ENCODE results near the gene SCAMP4. TPM values are rescaled to one million over a fixed set of nuclear protein-coding genes. Genes with fewer than 3 reads are reported as not detected.
A peak's percentile ranks its signal among the peaks of the same experiment; 100 is the strongest.

Gene SCAMP4
- total and polyA plus RNA-seq, 2 of the 13 experiments (the other 11 are each of a cell fraction or from before 2014, with no cell fraction given), result 10.7 to 13.7 TPM

DNA sequence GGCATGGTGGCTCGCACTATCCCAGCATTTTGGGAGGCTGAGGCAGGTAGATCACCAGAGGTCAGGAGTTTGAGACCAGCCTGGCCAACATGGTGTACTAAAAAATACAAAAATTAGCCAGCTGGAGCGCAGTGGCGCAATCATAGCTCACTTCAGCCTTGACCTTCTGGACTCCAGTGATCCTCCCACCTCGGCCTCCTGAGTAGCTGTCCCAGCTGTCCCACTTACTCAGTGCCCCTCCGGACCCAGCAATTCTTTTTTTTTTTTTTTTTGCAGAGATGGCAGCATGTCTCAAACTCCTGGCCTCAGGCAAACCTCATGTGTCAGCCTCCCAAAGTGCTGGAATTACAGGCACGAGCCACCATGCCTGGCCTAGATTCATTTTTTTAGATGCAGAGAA lies 2.3 kb upstream of the SCAMP4 start (continued):
- no peak for TF ChIP-seq TOPORS (CRISPR knock-in tag; IDR thresholded peaks at IDR 0.05)
- no peak for TF ChIP-seq SOX5 (CRISPR knock-in tag; IDR thresholded peaks at IDR 0.05; ENCODE audit: borderline replicate concordance)
- TF ChIP-seq ZNF101 (CRISPR knock-in tag; IDR thresholded peaks at IDR 0.05; ENCODE audit: borderline replicate concordance, low read depth), result no peak
- no peak for TF ChIP-seq U2AF1 (optimal IDR thresholded peaks at IDR 0.05; ENCODE audit: low read depth, low read length)
- no peak for TF ChIP-seq SNAI1 (CRISPR knock-in tag; IDR thresholded peaks at IDR 0.05; ENCODE audit: borderline replicate concordance)
- TF ChIP-seq GABPB1 (CRISPR knock-in tag; IDR thresholded peaks at IDR 0.05), result no peak
- TF ChIP-seq MEIS1 (CRISPR knock-in tag; IDR thresholded peaks at IDR 0.05; ENCODE audit: borderline replicate concordance), result no peak
- TF ChIP-seq JUNB (CRISPR knock-in tag; IDR thresholded peaks at IDR 0.05; ENCODE audit: borderline replicate concordance), result no peak
- TF ChIP-seq, protein P1, sequence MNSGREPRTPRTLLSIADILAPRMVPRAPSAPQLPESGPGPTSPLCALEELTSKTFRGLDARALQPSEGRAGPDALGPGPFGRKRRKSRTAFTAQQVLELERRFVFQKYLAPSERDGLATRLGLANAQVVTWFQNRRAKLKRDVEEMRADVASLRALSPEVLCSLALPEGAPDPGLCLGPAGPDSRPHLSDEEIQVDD (CRISPR knock-in tag; IDR thresholded peaks at IDR 0.05; ENCODE audit: borderline replicate concordance), result no peak
- TF ChIP-seq, protein P2, sequence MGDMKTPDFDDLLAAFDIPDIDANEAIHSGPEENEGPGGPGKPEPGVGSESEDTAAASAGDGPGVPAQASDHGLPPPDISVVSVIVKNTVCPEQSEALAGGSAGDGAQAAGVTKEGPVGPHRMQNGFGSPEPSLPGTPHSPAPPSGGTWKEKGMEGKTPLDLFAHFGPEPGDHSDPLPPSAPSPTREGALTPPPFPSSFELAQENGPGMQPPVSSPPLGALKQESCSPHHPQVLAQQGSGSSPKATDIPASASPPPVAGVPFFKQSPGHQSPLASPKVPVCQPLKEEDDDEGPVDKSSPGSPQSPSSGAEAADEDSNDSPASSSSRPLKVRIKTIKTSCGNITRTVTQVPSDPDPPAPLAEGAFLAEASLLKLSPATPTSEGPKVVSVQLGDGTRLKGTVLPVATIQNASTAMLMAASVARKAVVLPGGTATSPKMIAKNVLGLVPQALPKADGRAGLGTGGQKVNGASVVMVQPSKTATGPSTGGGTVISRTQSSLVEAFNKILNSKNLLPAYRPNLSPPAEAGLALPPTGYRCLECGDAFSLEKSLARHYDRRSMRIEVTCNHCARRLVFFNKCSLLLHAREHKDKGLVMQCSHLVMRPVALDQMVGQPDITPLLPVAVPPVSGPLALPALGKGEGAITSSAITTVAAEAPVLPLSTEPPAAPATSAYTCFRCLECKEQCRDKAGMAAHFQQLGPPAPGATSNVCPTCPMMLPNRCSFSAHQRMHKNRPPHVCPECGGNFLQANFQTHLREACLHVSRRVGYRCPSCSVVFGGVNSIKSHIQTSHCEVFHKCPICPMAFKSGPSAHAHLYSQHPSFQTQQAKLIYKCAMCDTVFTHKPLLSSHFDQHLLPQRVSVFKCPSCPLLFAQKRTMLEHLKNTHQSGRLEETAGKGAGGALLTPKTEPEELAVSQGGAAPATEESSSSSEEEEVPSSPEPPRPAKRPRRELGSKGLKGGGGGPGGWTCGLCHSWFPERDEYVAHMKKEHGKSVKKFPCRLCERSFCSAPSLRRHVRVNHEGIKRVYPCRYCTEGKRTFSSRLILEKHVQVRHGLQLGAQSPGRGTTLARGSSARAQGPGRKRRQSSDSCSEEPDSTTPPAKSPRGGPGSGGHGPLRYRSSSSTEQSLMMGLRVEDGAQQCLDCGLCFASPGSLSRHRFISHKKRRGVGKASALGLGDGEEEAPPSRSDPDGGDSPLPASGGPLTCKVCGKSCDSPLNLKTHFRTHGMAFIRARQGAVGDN (CRISPR knock-in tag; IDR thresholded peaks at IDR 0.05), result no peak
- TF ChIP-seq REPIN1 (CRISPR knock-in tag; IDR thresholded peaks at IDR 0.05; ENCODE audit: borderline replicate concordance, low read depth), result no peak
- 0 out of 2 replicates have a peak, but pooled peaks have one; percentile 41 for TF ChIP-seq HDAC2 (CRISPR knock-in tag; IDR thresholded peaks at IDR 0.05)
- no peak for TF ChIP-seq PHF5A (CRISPR knock-in tag; IDR thresholded peaks at IDR 0.05; ENCODE audit: low read depth, unreplicated experiment)
- TF ChIP-seq, protein P3, sequence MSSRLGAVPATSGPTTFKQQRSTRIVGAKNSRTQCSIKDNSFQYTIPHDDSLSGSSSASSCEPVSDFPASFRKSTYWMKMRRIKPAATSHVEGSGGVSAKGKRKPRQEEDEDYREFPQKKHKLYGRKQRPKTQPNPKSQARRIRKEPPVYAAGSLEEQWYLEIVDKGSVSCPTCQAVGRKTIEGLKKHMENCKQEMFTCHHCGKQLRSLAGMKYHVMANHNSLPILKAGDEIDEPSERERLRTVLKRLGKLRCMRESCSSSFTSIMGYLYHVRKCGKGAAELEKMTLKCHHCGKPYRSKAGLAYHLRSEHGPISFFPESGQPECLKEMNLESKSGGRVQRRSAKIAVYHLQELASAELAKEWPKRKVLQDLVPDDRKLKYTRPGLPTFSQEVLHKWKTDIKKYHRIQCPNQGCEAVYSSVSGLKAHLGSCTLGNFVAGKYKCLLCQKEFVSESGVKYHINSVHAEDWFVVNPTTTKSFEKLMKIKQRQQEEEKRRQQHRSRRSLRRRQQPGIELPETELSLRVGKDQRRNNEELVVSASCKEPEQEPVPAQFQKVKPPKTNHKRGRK (CRISPR knock-in tag; IDR thresholded peaks at IDR 0.05), result no peak
- no peak for TF ChIP-seq AKAP8 (CRISPR knock-in tag; IDR thresholded peaks at IDR 0.05)
- no peak for TF ChIP-seq ZNF335 (CRISPR knock-in tag; IDR thresholded peaks at IDR 0.05)
- TF ChIP-seq, protein P4, sequence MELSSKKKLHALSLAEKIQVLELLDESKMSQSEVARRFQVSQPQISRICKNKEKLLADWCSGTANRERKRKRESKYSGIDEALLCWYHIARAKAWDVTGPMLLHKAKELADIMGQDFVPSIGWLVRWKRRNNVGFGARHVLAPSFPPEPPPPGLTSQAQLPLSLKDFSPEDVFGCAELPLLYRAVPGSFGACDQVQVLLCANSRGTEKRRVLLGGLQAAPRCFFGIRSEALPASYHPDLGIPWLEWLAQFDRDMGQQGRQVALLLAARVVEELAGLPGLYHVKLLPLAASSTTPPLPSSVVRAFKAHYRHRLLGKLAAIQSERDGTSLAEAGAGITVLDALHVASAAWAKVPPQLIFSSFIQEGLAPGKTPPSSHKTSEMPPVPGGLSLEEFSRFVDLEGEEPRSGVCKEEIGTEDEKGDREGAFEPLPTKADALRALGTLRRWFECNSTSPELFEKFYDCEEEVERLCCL (CRISPR knock-in tag; IDR thresholded peaks at IDR 0.05; ENCODE audit: borderline replicate concordance), result no peak
- no peak for TF ChIP-seq ZNF614 (CRISPR knock-in tag; IDR thresholded peaks at IDR 0.05; ENCODE audit: borderline replicate concordance)

Measured in HepG2 (cell line).